Gastroesophageal sphincter (tissue), 4 donors: Measurements from ENCODE around the gene HMG20B. TPM values are rescaled to one million over a fixed set of nuclear protein-coding genes. Genes with fewer than 3 reads are reported as not detected.
A peak's percentile ranks its signal among the peaks of the same experiment; 100 is the strongest.

Experiments
- ATAC-seq: fragments of 150-250 bp; one replicate; pipeline ENCODE4 v1.9.1; 2016; ENCODE audit warnings: mild to moderate bottlenecking, moderate library complexity
- H3K27ac ChIP-seq, 4 donors: fragments of 200-600 bp; sonication (generic) in 3 of 4; 1 replicate in 3 of 4; 2 replicates in 1 of 4; pipeline ENCODE4 v1.5.1; 2016 to 2019
- H3K27me3 ChIP-seq: fragments of 200-600 bp; sonication (generic); one replicate; pipeline ENCODE4 v1.5.1; 2019
- H3K36me3 ChIP-seq, 2 donors: fragments of 200-600 bp; sonication (generic); one replicate each; pipeline ENCODE4 v1.5.1; 2019; ENCODE audit warnings: control low read depth in 1 of 2
- H3K4me1 ChIP-seq, 3 donors: fragments of 200-600 bp; sonication (generic); 1 replicate in 2 of 3; 2 replicates in 1 of 3; pipeline ENCODE4 v1.5.1; 2016 to 2019; ENCODE audit warnings: control low read depth in 2 of 3
- H3K4me3 ChIP-seq, 2 donors: fragments of 200-600 bp; sonication (generic); one replicate each; pipeline ENCODE4 v1.5.1; 2019; ENCODE audit warnings: mild to moderate bottlenecking in 1 of 2, moderate library complexity in 1 of 2
- H3K9me3 ChIP-seq, 3 donors: fragments of 200-600 bp; sonication (generic); one replicate each; pipeline ENCODE4 v1.5.1; 2017 to 2019; ENCODE audit warnings: control low read depth in 2 of 3
- EP300 ChIP-seq: sonication (generic); formaldehyde crosslinking; IDR thresholded peaks from one replicate; pipeline ENCODE4 v1.6.1; 2017; ENCODE audit warnings: antibody characterized with exemption, mild to moderate bottlenecking
- POLR2A ChIP-seq, 2 donors: fragments of 450-650 bp; IDR thresholded peaks; one replicate each; pipeline ENCODE4 v1.6.1; 2017; ENCODE audit warnings: antibody characterized with exemption in 2 of 2, mild to moderate bottlenecking in 2 of 2, moderate library complexity in 1 of 2
- POLR2AphosphoS5 ChIP-seq: sonication (generic); formaldehyde crosslinking; IDR thresholded peaks from one replicate; pipeline ENCODE4 v1.6.1; 2017; ENCODE audit warnings: antibody characterized with exemption
- WGBS, 2 donors: methylation state at CpG; one replicate each; pipeline ENCODE4 v1.1.5; 2018; ENCODE audit warnings: low coverage in 1 of 2; 5-methylcytosine and 5-hydroxymethylcytosine counted together
- total RNA-seq, 4 donors: library from RNA; depleted of rRNA; stranded (reverse); fragments of >200 nt; gene quantifications; one replicate each; pipeline ENCODE4 v1.1.0, GENCODE V29; 2016
- TF ChIP-seq, protein P1 (sequence below), 4 experiments: fragments of 200-600 bp in 2 of 4; fragments of 450-650 bp in 2 of 4; sonication (generic) in 1 of 4; IDR thresholded peaks; one replicate each; pipeline ENCODE4 v1.5.1; 2017 to 2019; ENCODE audit warnings: antibody characterized with exemption in 4 of 4, mild to moderate bottlenecking in 2 of 4, moderate library complexity in 2 of 4

Gene HMG20B
- total RNA-seq, 4 donors from 2014 or later = 106 to 203 (median 154) TPM

DNA sequence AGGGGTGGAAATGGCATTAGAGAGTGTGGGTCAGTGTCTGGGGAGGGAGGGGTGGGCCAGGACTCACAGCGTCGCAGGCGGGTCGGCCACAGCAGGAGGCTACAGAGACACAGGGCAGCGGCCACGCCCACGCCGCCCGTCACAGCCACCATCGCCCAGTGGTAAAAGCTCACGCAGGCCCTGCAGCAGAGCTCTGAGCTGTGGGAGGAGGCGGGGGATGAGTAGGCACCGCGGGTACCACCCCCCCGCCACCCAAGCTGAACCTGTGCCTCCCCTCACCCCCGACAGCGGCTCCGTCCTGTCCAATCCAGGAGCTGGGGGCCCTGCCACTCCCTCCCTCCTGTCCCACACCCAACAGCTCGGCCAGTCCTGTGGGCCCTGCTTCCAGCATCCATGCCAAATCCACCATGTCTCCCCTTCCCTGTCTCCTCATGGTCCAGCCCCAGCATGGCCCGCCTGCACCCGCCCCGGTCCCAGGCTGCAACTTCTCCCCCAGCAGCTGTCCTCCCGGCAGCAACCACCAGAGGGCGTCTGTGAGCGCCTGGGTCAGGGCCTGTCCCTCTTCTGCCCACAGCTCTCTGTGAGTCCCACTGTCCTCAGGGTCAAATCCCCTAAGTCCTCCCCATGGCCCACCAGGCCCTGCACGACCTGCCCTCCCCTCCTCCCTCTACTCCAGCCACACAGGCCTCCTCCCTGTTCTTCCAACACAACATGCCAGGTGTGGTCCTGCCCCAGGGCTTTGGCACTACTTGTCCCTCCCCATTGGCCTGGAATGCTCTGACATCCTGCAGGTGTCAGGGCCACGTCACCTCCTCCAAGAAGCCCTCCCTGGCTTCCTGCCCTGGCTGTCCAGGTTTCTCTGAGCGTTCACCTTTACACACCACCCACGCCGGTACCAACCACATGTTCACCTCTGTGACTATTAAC lies 27.7 kb upstream of the HMG20B start:
- H3K9me3 ChIP-seq = no peaks in the 10 kb centered on the region
- 6 to 50% methylated on average over 3 of the region's 30 CpGs for WGBS, 2 donors
- H3K4me3 ChIP-seq = no peak overlapping the region
- no peak for TF ChIP-seq POLR2AphosphoS5
- TF ChIP-seq POLR2A (IDR thresholded peaks at IDR 0.05) = no peak
- TF ChIP-seq, protein P1, sequence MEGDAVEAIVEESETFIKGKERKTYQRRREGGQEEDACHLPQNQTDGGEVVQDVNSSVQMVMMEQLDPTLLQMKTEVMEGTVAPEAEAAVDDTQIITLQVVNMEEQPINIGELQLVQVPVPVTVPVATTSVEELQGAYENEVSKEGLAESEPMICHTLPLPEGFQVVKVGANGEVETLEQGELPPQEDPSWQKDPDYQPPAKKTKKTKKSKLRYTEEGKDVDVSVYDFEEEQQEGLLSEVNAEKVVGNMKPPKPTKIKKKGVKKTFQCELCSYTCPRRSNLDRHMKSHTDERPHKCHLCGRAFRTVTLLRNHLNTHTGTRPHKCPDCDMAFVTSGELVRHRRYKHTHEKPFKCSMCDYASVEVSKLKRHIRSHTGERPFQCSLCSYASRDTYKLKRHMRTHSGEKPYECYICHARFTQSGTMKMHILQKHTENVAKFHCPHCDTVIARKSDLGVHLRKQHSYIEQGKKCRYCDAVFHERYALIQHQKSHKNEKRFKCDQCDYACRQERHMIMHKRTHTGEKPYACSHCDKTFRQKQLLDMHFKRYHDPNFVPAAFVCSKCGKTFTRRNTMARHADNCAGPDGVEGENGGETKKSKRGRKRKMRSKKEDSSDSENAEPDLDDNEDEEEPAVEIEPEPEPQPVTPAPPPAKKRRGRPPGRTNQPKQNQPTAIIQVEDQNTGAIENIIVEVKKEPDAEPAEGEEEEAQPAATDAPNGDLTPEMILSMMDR (IDR thresholded peaks at IDR 0.05) = peak in 3 of 4 experiments; percentile 93 to 98 (median 94)
- TF ChIP-seq EP300 = no peak
- H3K27me3 ChIP-seq = no peaks in the 10 kb centered on the region
- peaks cover 0 to 11% (median 0%) of the 10 kb centered on the region in 3 donors for H3K4me1 ChIP-seq
- peak; percentile 62 for ATAC-seq
- no peak overlapping the region for H3K27ac ChIP-seq
- H3K36me3 ChIP-seq = peaks cover 0 to 61% of the 10 kb centered on the region in 2 donors

DNA sequence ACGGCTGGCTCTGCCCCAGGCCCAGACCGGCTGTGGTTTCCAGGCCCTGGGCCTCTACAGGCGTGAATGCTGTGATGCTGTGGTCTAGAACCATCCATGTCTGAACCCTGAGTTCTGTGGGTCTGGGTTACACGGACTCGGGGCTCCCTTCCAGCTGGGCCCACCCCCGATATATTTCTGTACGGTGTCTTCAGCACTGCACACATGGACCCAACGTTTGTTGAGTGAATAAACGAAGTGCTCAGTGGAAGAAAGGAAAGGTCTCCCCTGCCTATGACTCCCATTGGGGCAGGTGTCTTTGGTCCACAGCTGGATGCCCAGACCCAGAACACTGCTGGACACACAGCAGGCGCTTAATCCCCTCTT lies 27.1 kb upstream of the HMG20B start:
- Histone ChIP-seq H3K27me3 (no peaks in the 10 kb centered on the region), H3K36me3 (peaks cover 0 to 68% of the 10 kb centered on the region in 2 donors), H3K27ac (no peak overlapping the region), H3K4me3 (no peak overlapping the region), H3K4me1 (peaks cover 0 to 11% (median 0%) of the 10 kb centered on the region in 3 donors), H3K9me3 (no peaks in the 10 kb centered on the region)
- ATAC-seq = no peak
- 66% methylated on average over 5 of the region's 10 CpGs; no CpG with 5 or more reads in 1 of the 2 donors for WGBS, 2 donors
- no peak for TF ChIP-seq POLR2A (IDR thresholded peaks at IDR 0.05)
- no peak for TF ChIP-seq POLR2AphosphoS5
- TF ChIP-seq, protein P1 (IDR thresholded peaks at IDR 0.05) = no peak
- no peak for TF ChIP-seq EP300

DNA sequence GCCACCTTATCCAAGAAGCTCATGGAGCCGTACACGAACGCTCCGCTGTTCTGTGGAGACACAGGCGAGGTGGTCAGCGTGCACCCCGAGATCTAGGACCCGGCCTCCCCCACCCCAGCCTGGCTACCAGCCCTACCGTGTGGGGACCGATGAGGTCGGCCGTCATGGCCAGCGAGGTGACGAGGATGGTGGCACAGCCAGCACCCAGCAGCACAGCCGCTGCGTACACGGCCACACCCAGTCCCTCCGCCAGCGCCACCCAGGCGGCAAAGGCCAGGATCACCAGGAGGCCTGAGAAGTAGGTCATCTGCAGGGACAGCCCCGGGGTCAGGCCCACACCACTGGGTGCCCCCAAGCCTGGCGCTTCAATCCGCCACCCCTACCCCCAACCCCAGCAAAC lies 26.6 kb upstream of the HMG20B start:
- no peaks in the 10 kb centered on the region for H3K27me3 ChIP-seq
- H3K27ac ChIP-seq = no peak overlapping the region
- no peak overlapping the region for H3K4me3 ChIP-seq
- TF ChIP-seq EP300 = no peak
- no peak for TF ChIP-seq POLR2AphosphoS5
- TF ChIP-seq, protein P1 (IDR thresholded peaks at IDR 0.05) = no peak
- TF ChIP-seq POLR2A (IDR thresholded peaks at IDR 0.05) = no peak
- no peak for ATAC-seq
- H3K9me3 ChIP-seq = no peaks in the 10 kb centered on the region
- H3K4me1 ChIP-seq = peaks cover 0 to 11% (median 0%) of the 10 kb centered on the region in 3 donors
- WGBS, 2 donors = no CpG with 5 or more reads among the region's 23 CpGs
- peaks cover 0 to 72% of the 10 kb centered on the region in 2 donors for H3K36me3 ChIP-seq

DNA sequence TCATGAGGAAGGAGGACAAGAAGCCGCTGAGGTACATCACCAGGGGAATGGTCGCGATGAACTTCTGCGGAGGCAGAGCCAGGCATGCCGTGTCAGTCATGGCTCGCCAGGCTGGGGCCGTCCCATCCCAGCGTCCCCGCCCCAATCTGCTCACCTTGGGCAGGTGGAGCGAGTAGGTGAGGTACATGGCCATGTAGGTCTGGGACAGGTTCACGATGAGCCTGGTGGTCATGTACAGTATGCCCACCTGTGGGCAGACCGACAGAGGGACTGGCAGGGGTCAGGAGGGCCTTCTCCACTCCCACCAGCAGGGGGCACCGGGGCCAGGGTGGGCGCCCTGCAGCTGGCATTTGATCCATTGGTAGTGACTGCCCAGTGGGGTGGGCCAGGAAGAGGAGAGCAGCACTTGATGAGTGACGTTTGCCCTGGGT lies 25.4 kb upstream of the HMG20B start:
- no peaks in the 10 kb centered on the region for H3K27me3 ChIP-seq
- peaks cover 0 to 74% of the 10 kb centered on the region in 2 donors for H3K36me3 ChIP-seq
- H3K27ac ChIP-seq = no peak overlapping the region
- no peak overlapping the region for H3K4me3 ChIP-seq
- 33% methylated on average over 2 of the region's 15 CpGs; no CpG with 5 or more reads in 1 of the 2 donors for WGBS, 2 donors
- ATAC-seq = no peak
- no peaks in the 10 kb centered on the region for H3K9me3 ChIP-seq
- H3K4me1 ChIP-seq = peaks cover 0 to 11% (median 0%) of the 10 kb centered on the region in 3 donors
- TF ChIP-seq POLR2A (IDR thresholded peaks at IDR 0.05) (no peak), POLR2AphosphoS5 (no peak), EP300 (no peak)
- TF ChIP-seq, protein P1 (IDR thresholded peaks at IDR 0.05) = peak in 3 of 4 experiments; percentile 36 to 60 (median 46)
